IgD-negative memory B cell (primary cell): ENCODE measurements around the gene OR10D3. TPM values are rescaled to one million over a fixed set of nuclear protein-coding genes. Genes with fewer than 3 reads are reported as not detected.
"Not testable (repeated sequence)": the region's sequence is repeated elsewhere in the genome, so short reads cannot be mapped to it uniquely, and the experiment has no call there.

Source experiments
- H3K27ac Mint-ChIP-seq, 3 donors: one replicate each; pipeline ENCODE4 v1.8.0; 2020 to 2022; ENCODE audit warnings: mild to moderate bottlenecking in 3 of 3, mixed read lengths in 3 of 3, moderate library complexity in 1 of 3
- H3K27me3 Mint-ChIP-seq: one replicate; pipeline ENCODE4 v1.8.0; 2021; ENCODE audit warnings: mixed read lengths
- H3K36me3 Mint-ChIP-seq: one replicate; pipeline ENCODE4 v1.8.0; 2020; ENCODE audit warnings: mild to moderate bottlenecking, mixed read lengths
- H3K4me1 Mint-ChIP-seq, 3 donors: one replicate each; pipeline ENCODE4 v1.8.0; 2020 to 2022; ENCODE audit warnings: mixed read lengths in 3 of 3, mild to moderate bottlenecking in 1 of 3
- H3K4me3 Mint-ChIP-seq, 4 donors: one replicate each; pipeline ENCODE4 v1.8.0; 2020 to 2022; ENCODE audit warnings: mild to moderate bottlenecking in 4 of 4, mixed read lengths in 4 of 4, moderate library complexity in 3 of 4
- H3K9me3 Mint-ChIP-seq, 3 donors: one replicate each; pipeline ENCODE4 v1.8.0; 2020 to 2021; ENCODE audit warnings: mixed read lengths in 3 of 3, mild to moderate bottlenecking in 1 of 3
- polyA plus RNA-seq: library from polyadenylated mRNA; unstranded; fragments of 300-500 nt; fragmentation: Illumina TruSeq; gene quantifications from one replicate; pipeline ENCODE4 v1.2.3, GENCODE V29; 2021

The OR10D3 gene
- not detected for polyA plus RNA-seq

DNA sequence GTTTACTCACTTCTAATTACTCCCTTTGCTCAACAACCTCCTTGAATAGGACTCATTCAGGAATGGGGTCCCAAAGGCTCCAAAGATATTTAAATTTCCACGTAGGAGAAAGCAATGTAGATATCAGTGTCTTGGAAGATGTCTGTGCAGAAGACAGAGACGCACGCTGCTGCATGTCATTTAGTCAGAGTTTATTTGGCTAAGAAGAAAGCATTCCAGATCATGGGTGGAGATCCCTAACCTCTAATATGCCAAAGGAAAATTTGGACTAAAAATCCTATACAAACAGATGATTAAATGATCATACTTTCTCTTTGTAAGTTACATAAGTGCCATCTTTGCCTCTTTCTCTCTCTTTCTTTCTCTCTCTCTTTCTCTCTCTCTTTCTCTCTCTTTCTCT, at the start of gene OR10D3:
OR10D3 (plus strand) TSS at position 278 of the 400 bp plus-strand sequence. CDS start 1,925 bp downstream, outside the sequence.
- H3K36me3 Mint-ChIP-seq = no peaks in the 10 kb centered on the region
- no peak within 1 kb of the TSS for H3K27ac Mint-ChIP-seq
- no peak within 1 kb of the TSS for H3K4me3 Mint-ChIP-seq
- H3K27me3 Mint-ChIP-seq = peaks cover 3% of the 10 kb centered on the region
- H3K9me3 Mint-ChIP-seq = no peaks in the 10 kb centered on the region
- H3K4me1 Mint-ChIP-seq = no peaks in the 10 kb centered on the region

- peaks cover 2 to 12% (median 12%) of the 10 kb centered on the region in 3 donors for H3K9me3 Mint-ChIP-seq
- H3K27me3 Mint-ChIP-seq = no peaks in the 10 kb centered on the region
- peak overlapping the region in 1 of 3 donors; percentile 48 for H3K27ac Mint-ChIP-seq
- no peaks in the 10 kb centered on the region for H3K4me1 Mint-ChIP-seq
- H3K36me3 Mint-ChIP-seq = peaks cover 11% of the 10 kb centered on the region
- no peak overlapping the region for H3K4me3 Mint-ChIP-seq
These were observed 40.1 kb upstream of the OR10D3 start for GRCh38 chr11:124143034-124143433.

DNA sequence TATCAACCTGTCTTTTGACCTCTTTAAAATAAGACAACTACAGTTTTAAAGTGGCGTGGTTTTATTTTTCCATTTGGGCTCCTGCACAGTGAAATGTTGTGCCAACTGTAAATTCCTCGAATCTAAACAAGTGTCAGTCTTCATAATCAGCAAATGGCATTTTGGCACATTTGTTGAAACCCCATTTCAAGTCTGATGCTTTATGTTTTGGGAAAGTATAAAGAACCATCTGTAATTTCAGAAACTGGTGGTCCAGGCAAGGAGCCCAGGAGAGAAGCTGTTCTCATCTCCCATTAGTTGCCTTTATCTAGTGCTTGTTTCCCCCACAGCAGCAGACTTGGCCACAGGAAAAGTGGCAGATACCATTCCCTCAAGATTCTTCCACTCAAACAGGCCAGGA, 35.2 kb upstream of the OR10D3 start:
- H3K27me3 Mint-ChIP-seq = no peaks in the 10 kb centered on the region
- peaks cover 0 to 9% (median 0%) of the 10 kb centered on the region in 3 donors for H3K4me1 Mint-ChIP-seq
- H3K4me3 Mint-ChIP-seq = no peak overlapping the region
- H3K36me3 Mint-ChIP-seq = peaks cover 5% of the 10 kb centered on the region
- no peak overlapping the region for H3K27ac Mint-ChIP-seq
- no peaks in the 10 kb centered on the region for H3K9me3 Mint-ChIP-seq

- no peaks in the 10 kb centered on the region for H3K36me3 Mint-ChIP-seq
- H3K27ac Mint-ChIP-seq = peak overlapping the region in 1 of 3 donors; percentile 0
- no peaks in the 10 kb centered on the region for H3K9me3 Mint-ChIP-seq
- H3K4me1 Mint-ChIP-seq = peaks cover 0 to 9% (median 0%) of the 10 kb centered on the region in 3 donors
- no peak overlapping the region for H3K4me3 Mint-ChIP-seq
- peaks cover 2% of the 10 kb centered on the region for H3K27me3 Mint-ChIP-seq
These were observed 32.5 kb upstream of the OR10D3 start for GRCh38 chr11:124150684-124151083.

GRCh38 chr11:124152770-124153407, 30.3 kb upstream of the OR10D3 start:
- H3K27me3 Mint-ChIP-seq = peaks cover 2% of the 10 kb centered on the region
- no peak overlapping the region for H3K27ac Mint-ChIP-seq
- peaks cover 0 to 9% (median 0%) of the 10 kb centered on the region in 3 donors for H3K4me1 Mint-ChIP-seq
- no peaks in the 10 kb centered on the region for H3K9me3 Mint-ChIP-seq
- no peak overlapping the region for H3K4me3 Mint-ChIP-seq
- H3K36me3 Mint-ChIP-seq = no peaks in the 10 kb centered on the region

GRCh38 chr11:124153821-124154220, 29.3 kb upstream of the OR10D3 start:
- H3K9me3 Mint-ChIP-seq = peaks cover 0 to 3% (median 0%) of the 10 kb centered on the region in 3 donors
- peaks cover 0 to 9% (median 0%) of the 10 kb centered on the region in 3 donors for H3K4me1 Mint-ChIP-seq
- no peaks in the 10 kb centered on the region for H3K36me3 Mint-ChIP-seq
- H3K4me3 Mint-ChIP-seq = no peak overlapping the region
- H3K27ac Mint-ChIP-seq = no peak overlapping the region
- H3K27me3 Mint-ChIP-seq = peaks cover 4% of the 10 kb centered on the region

DNA sequence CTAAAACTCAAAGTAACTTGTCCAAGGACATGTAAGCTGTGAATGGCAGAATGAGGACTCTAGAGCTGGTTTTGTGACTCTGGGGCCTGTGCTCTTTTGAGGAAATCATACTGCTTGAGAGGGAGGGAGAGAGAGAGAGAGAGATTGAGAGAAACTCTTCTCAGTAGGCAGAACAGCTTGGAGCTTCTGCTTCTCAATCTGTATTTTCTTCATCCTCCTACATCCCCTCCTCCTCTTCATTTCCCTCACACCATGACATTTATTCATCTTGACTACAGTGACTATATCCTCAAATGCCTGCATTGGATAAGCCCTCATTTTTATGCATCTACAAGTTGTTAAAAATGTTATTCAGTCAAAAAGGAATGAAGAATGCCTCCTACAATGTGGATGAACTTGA, 23.7 kb upstream of the OR10D3 start:
- Mint-ChIP-seq H3K27ac (no peak overlapping the region), H3K4me1 (no peaks in the 10 kb centered on the region), H3K36me3 (no peaks in the 10 kb centered on the region), H3K27me3 (peaks cover 3% of the 10 kb centered on the region), H3K9me3 (peaks cover 0 to 6% (median 0%) of the 10 kb centered on the region in 3 donors), H3K4me3 (no peak overlapping the region)

- peaks cover 0 to 6% (median 0%) of the 10 kb centered on the region in 3 donors for H3K9me3 Mint-ChIP-seq
- H3K4me1 Mint-ChIP-seq = no peaks in the 10 kb centered on the region
- H3K27ac Mint-ChIP-seq = no peak overlapping the region
- H3K27me3 Mint-ChIP-seq = peaks cover 2% of the 10 kb centered on the region
- no peak overlapping the region for H3K4me3 Mint-ChIP-seq
- H3K36me3 Mint-ChIP-seq = no peaks in the 10 kb centered on the region
These were observed 22.2 kb upstream of the OR10D3 start for GRCh38 chr11:124160986-124161385.

DNA sequence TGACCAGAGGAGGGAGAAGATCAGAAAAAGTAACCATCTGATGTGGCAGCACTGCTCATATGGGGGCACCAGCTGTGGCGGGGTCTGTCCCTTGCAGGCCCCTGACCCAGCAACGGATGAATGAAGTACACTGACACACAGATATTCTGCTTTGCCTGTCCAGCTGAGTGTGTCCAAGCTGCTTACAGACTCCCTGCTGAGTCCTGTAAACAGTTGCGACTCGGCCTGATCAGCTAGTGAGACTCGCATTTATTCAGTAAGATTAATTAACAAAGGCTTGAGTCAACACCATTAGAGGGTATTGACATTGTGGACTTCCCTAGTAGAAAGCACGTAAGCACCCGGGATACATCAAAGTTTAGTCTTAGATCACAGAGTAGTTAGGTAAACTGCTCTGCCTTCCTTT, 15.3 kb upstream of the OR10D3 start:
- H3K9me3 Mint-ChIP-seq = peaks cover 0 to 3% (median 0%) of the 10 kb centered on the region in 3 donors
- no peak overlapping the region for H3K4me3 Mint-ChIP-seq
- no peaks in the 10 kb centered on the region for H3K4me1 Mint-ChIP-seq
- no peak overlapping the region for H3K27ac Mint-ChIP-seq
- no peaks in the 10 kb centered on the region for H3K36me3 Mint-ChIP-seq
- peaks cover 3% of the 10 kb centered on the region for H3K27me3 Mint-ChIP-seq

- peaks cover 3% of the 10 kb centered on the region for H3K27me3 Mint-ChIP-seq
- no peak overlapping the region for H3K27ac Mint-ChIP-seq
- no peaks in the 10 kb centered on the region for H3K36me3 Mint-ChIP-seq
- H3K4me1 Mint-ChIP-seq = no peaks in the 10 kb centered on the region
- no peaks in the 10 kb centered on the region for H3K9me3 Mint-ChIP-seq
- no peak overlapping the region for H3K4me3 Mint-ChIP-seq
These were observed 14.3 kb upstream of the OR10D3 start for GRCh38 chr11:124168796-124169195.

DNA sequence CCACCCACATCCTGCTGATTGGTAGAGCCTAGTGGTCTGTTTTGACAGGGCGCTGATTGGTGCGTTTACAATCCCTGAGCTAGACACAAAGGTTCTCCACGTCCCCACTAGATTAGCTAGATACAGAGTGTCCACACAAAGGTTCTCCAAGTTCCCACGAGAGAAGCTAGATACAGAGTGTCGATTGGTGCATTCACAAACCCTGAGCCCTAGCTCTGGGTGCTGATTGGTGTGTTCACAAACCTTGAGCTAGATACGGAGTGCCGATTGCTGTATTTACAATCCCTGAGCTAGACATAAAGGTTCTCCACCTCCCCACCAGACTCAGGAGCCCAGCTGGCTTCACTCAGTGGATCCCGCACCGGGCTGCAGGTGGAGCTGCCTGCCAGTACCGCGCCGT, 12.8 kb upstream of the OR10D3 start:
- not testable (repeated sequence) for H3K4me3 Mint-ChIP-seq, H3K27ac Mint-ChIP-seq, H3K4me1 Mint-ChIP-seq, H3K36me3 Mint-ChIP-seq, H3K9me3 Mint-ChIP-seq, H3K27me3 Mint-ChIP-seq

DNA sequence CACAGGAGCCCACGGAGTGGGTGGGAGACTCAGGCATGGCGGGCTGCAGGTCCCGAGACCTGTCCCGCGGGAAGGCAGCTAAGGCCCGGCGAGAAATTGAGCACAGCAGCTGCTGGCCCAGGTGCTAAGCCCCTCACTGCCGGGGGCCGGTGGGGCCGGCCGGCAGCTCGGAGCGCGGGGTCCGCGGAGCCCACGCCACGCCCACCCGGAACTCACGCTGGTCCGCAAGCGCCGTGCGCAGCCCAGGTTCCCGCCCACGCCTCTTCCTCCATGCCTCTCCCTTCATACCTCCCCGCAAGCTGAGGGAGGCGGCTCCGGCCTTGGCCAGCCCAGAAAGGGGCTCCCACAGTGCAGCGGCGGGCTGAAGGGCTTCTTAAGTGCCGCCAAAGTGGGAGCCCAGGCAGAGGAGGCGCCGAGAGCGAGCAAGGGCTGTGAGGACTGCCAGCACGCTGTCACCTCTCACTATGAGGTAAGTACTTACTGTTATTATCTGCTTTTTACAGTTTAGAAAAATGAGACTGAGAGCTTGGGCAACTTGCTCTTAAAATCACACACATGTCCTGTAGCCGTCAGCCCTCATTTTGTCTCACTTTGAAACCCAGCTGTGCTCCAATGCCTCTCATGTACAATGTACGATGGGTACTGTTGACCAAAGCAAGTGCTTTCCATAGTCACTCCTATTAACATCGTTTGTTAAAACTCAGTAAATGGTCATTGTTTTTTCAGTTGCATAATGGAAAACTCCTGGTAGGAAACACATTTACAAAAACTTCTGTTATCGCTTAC, 12.2 kb upstream of the OR10D3 start:
- Mint-ChIP-seq H3K27me3 (peaks cover 3% of the 10 kb centered on the region), H3K9me3 (no peaks in the 10 kb centered on the region), H3K4me1 (no peaks in the 10 kb centered on the region), H3K4me3 (no peak overlapping the region), H3K27ac (no peak overlapping the region), H3K36me3 (no peaks in the 10 kb centered on the region)

DNA sequence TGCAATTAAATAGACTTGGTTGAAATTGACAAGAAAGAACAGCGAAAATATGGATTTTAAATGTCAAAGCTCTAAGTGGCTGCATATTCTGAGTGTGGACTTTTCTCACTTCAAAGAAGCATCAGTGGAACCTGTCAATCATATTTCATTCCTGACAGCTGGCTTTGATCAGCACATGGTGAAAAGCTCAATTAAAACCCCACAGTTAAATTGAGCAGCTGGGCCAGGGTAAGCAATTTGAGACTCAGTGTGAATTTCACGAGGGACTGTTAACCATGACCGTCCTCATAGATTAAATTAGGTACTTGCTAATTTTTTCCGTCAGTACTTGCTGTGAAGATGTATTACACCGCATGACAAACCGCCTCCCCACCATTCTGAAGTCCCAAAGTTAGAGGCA, 11.0 kb upstream of the OR10D3 start:
- Mint-ChIP-seq H3K27me3 (peaks cover 1% of the 10 kb centered on the region), H3K27ac (no peak overlapping the region), H3K4me1 (no peaks in the 10 kb centered on the region), H3K9me3 (no peaks in the 10 kb centered on the region), H3K4me3 (no peak overlapping the region), H3K36me3 (no peaks in the 10 kb centered on the region)

GRCh38 chr11:124172599-124172998, 10.5 kb upstream of the OR10D3 start:
- no peaks in the 10 kb centered on the region for H3K36me3 Mint-ChIP-seq
- H3K9me3 Mint-ChIP-seq = no peaks in the 10 kb centered on the region
- no peaks in the 10 kb centered on the region for H3K4me1 Mint-ChIP-seq
- no peak overlapping the region for H3K27ac Mint-ChIP-seq
- no peak overlapping the region for H3K4me3 Mint-ChIP-seq
- peaks cover 1% of the 10 kb centered on the region for H3K27me3 Mint-ChIP-seq

- no peaks in the 10 kb centered on the region for H3K9me3 Mint-ChIP-seq
- peaks cover 1% of the 10 kb centered on the region for H3K27me3 Mint-ChIP-seq
- H3K4me1 Mint-ChIP-seq = no peaks in the 10 kb centered on the region
- no peak overlapping the region for H3K4me3 Mint-ChIP-seq
- H3K27ac Mint-ChIP-seq = no peak overlapping the region
- no peaks in the 10 kb centered on the region for H3K36me3 Mint-ChIP-seq
These were observed 9.1 kb upstream of the OR10D3 start for GRCh38 chr11:124174001-124174583.
